OCI-LY7 (cell line): Measurements from ENCODE around the gene SLC9A9. TPM values are rescaled to one million over a fixed set of nuclear protein-coding genes. Genes with fewer than 3 reads are reported as not detected.

Source experiments
- BruUV-seq: library from RNA; stranded (reverse); fragments of 400-500 nt; replicated peaks from 2 replicates; lab custom pipeline; 2021; lab: Mats Ljungman, UMichigan
- CTCF ChIA-PET: fragments of 300-600 bp; sonication (Branson Sonifier 250); formaldehyde crosslinking; loops from one replicate; lab custom pipeline; 2022; ENCODE audit warnings: antibody characterized with exemption; ENCODE audit not compliant: unreplicated experiment; lab: Charles Lee
- POLR2A ChIA-PET: fragments of 300-600 bp; sonication (Branson Sonifier 250); formaldehyde crosslinking; loops from one replicate; lab custom pipeline; 2022; ENCODE audit warnings: antibody characterized with exemption; lab: Charles Lee
- DNase-seq: peaks from one replicate; pipeline ENCODE4 v3.0.0-alpha.2; 2015; ENCODE audit warnings: low spot score
- H2AFZ ChIP-seq: fragments of 200-600 bp; sonication (generic), shearing (Covaris generic); 2 replicates; pipeline ENCODE4 v1.6.1; 2014; ENCODE audit warnings: mild to moderate bottlenecking, antibody characterized with exemption, low read length, moderate library complexity
- H3K27ac ChIP-seq: fragments of 200-600 bp; sonication (generic); 2 replicates; pipeline ENCODE4 v1.5.1; 2014; ENCODE audit warnings: mixed run types, low read depth, mild to moderate bottlenecking, moderate library complexity, low read length, inconsistent platforms; ENCODE audit not compliant: poor library complexity, severe bottlenecking
- H3K36me3 ChIP-seq: fragments of 200-600 bp; sonication (generic); 2 replicates; pipeline ENCODE4 v1.6.1; 2014; ENCODE audit warnings: mild to moderate bottlenecking, antibody characterized with exemption, low read length, moderate library complexity, mixed read lengths; ENCODE audit not compliant: insufficient read depth
- H3K4me1 ChIP-seq: fragments of 200-600 bp; sonication (generic); 2 replicates; pipeline ENCODE4 v1.5.1; 2014; ENCODE audit warnings: mild to moderate bottlenecking, low read length; ENCODE audit not compliant: insufficient read depth, poor library complexity, severe bottlenecking
- H3K4me2 ChIP-seq: fragments of 200-600 bp; sonication (generic); 2 replicates; pipeline ENCODE4 v1.6.1; 2014; ENCODE audit warnings: mild to moderate bottlenecking, low read length
- H3K4me3 ChIP-seq: fragments of 200-600 bp; sonication (generic); 2 replicates; pipeline ENCODE4 v1.5.1; 2014; ENCODE audit warnings: mild to moderate bottlenecking, low read depth, low read length; ENCODE audit not compliant: poor library complexity, severe bottlenecking
- H3K79me2 ChIP-seq: fragments of 200-600 bp; sonication (generic); 2 replicates; pipeline ENCODE4 v1.6.1; 2016; ENCODE audit warnings: low read depth, mild to moderate bottlenecking, low read length, moderate library complexity, mixed read lengths; ENCODE audit not compliant: insufficient read depth
- H3K9me2 ChIP-seq: fragments of 200-600 bp; sonication (generic); 2 replicates; pipeline ENCODE4 v1.6.1; 2016; ENCODE audit warnings: mild to moderate bottlenecking, low read length, mixed read lengths; ENCODE audit not compliant: insufficient read depth
- H3K9me3 ChIP-seq: fragments of 200-600 bp; sonication (generic); 2 replicates; pipeline ENCODE4 v1.6.1; 2014; ENCODE audit warnings: mild to moderate bottlenecking, mixed run types, low read length, mixed read lengths
- H4K20me1 ChIP-seq: fragments of 200-600 bp; sonication (generic); 2 replicates; pipeline ENCODE4 v1.6.1; 2014; ENCODE audit warnings: mild to moderate bottlenecking, antibody characterized with exemption, low read length, moderate library complexity, mixed read lengths; ENCODE audit not compliant: insufficient read depth
- CTCF ChIP-seq: fragments of 200-600 bp; sonication (generic); conservative IDR thresholded peaks from 2 replicates; pipeline ENCODE4 v1.5.1; 2014; ENCODE audit warnings: mild to moderate bottlenecking, antibody characterized with exemption, low read length, moderate library complexity, mixed read lengths
- EZH2phosphoT487 ChIP-seq: fragments of 200-600 bp; sonication (generic); IDR thresholded peaks from 2 replicates; pipeline ENCODE4 v1.6.1; 2018; ENCODE audit warnings: low read depth, borderline replicate concordance, mild to moderate bottlenecking, mixed run types, antibody characterized with exemption, low read length, moderate library complexity, mixed read lengths
- intact Hi-C: fragments of 100-400 bp; cut with micrococcal nuclease; formaldehyde crosslinking; loops from one replicate; pipeline ENCODE4 v1.10.0; 2022; ENCODE audit not compliant: unreplicated experiment
- total RNA-seq, 2 experiments: library from RNA; depleted of rRNA in 1 of 2; stranded (reverse); fragments of >200 nt in 1 of 2; shearing (Covaris generic) in 1 of 2; gene quantifications; 2 replicates each; pipeline ENCODE4 v1.2.3, GENCODE V29; 2014 to 2022

The SLC9A9 gene
- total RNA-seq, 2 experiments from 2014 or later: 9.3 to 14.8 TPM

- TF ChIP-seq CTCF (no peak), EZH2phosphoT487 (no peak)
- no TSS peak for BruUV-seq
- no peak overlapping the region for H3K4me3 ChIP-seq
Observed at GRCh38 chr3:143419611-143420010, 428.7 kb downstream of the SLC9A9 start.

GRCh38 chr3:143418391-143418790, 429.9 kb downstream of the SLC9A9 start:
- no peaks in the 10 kb centered on the region for H3K9me2 ChIP-seq
- POLR2A ChIA-PET: interaction anchor here (0.6 kb wide), 1 partner anchor 627 kb away, joined by 3 read pairs; no protein-coding TSS in a partner anchor
- no peak overlapping the region for H3K27ac ChIP-seq
- no peak for TF ChIP-seq CTCF
- no peak for TF ChIP-seq EZH2phosphoT487
- H3K36me3 ChIP-seq: no peaks in the 10 kb centered on the region
- no peak overlapping the region for H2AFZ ChIP-seq
- intact Hi-C loops: no loop called here
- CTCF ChIA-PET: no interaction called here
- H3K4me3 ChIP-seq: no peak overlapping the region
- no peaks in the 10 kb centered on the region for H4K20me1 ChIP-seq
- no peaks in the 10 kb centered on the region for H3K4me1 ChIP-seq
- H3K9me3 ChIP-seq: no peaks in the 10 kb centered on the region
- DNase-seq: no peak
- no peak overlapping the region for H3K4me2 ChIP-seq
- no TSS peak for BruUV-seq
- H3K79me2 ChIP-seq: no peaks in the 10 kb centered on the region

More at GRCh38 chr3:143419611-143420010, 428.7 kb downstream of the SLC9A9 start:
- POLR2A ChIA-PET: no interaction called here
- H3K79me2 ChIP-seq: no peaks in the 10 kb centered on the region
- no peak overlapping the region for H3K27ac ChIP-seq
- no peak overlapping the region for H2AFZ ChIP-seq
- no peak for DNase-seq
- H3K36me3 ChIP-seq: no peaks in the 10 kb centered on the region
- no peak overlapping the region for H3K4me2 ChIP-seq
- no peaks in the 10 kb centered on the region for H3K9me2 ChIP-seq
- H3K4me1 ChIP-seq: no peaks in the 10 kb centered on the region
- H4K20me1 ChIP-seq: no peaks in the 10 kb centered on the region
- intact Hi-C loops: no loop called here
- CTCF ChIA-PET: no interaction called here
- H3K9me3 ChIP-seq: no peaks in the 10 kb centered on the region

DNA sequence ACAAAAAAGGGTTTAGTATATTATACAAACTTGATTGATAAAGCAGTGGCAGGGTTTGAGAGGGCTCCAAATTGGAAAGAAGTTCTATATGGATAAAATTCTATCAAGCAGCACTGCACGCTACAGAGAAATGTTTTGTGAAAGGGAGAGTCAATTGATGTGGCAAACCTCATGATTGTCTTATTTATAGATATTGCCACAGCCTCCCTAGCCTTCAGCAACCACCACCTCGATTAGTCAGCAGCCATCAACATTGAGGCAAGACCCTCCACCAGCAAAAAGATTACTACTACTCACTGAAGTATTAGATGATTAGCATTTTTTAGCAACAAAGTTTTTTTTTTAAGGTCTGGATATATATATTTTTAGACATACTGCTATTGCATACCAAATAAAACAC, 432.0 kb downstream of the SLC9A9 start:
- Histone ChIP-seq H3K4me1 (no peaks in the 10 kb centered on the region), H3K36me3 (no peaks in the 10 kb centered on the region), H3K9me2 (no peaks in the 10 kb centered on the region), H2AFZ (no peak overlapping the region), H4K20me1 (no peaks in the 10 kb centered on the region), H3K9me3 (no peaks in the 10 kb centered on the region), H3K79me2 (no peaks in the 10 kb centered on the region), H3K4me3 (no peak overlapping the region), H3K4me2 (no peak overlapping the region), H3K27ac (no peak overlapping the region)
- no TSS peak for BruUV-seq
- DNase-seq: no peak
- CTCF ChIA-PET: no interaction called here
- intact Hi-C loops: no loop called here
- TF ChIP-seq EZH2phosphoT487 (no peak), CTCF (no peak)
- POLR2A ChIA-PET: no interaction called here
